HG02840 (cell line): ENCODE results near the gene MEOX2.

Experiments
- ATAC-seq: cut with Tn5 transposase; IDR thresholded peaks from one replicate; pipeline ENCODE4 v1.9.1; 2021; ENCODE audit warnings: mild to moderate bottlenecking, moderate library complexity, moderate number of reproducible peaks; ENCODE audit not compliant: unreplicated experiment, low FRiP score

Gene MEOX2

DNA sequence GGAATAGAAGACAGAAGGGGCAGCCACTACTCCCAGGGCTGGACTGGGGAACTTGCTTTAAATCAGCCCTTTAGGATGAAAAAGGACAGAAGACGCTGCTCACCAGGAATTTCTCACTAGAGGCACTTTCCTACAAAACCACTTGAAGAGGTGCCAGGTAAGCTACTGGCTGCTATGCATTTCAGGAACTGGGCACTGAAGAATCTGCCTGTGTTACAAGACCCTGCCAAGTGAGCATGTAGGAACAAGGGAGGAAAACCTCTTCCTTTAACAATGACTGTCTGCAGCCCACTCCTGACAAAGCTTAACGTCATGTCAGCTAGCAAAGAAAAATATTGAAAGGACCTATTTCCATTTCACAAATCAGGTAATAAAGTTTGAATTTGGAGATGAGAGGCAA, 118.8 kb downstream of the MEOX2 start:
- ATAC-seq = no peak

DNA sequence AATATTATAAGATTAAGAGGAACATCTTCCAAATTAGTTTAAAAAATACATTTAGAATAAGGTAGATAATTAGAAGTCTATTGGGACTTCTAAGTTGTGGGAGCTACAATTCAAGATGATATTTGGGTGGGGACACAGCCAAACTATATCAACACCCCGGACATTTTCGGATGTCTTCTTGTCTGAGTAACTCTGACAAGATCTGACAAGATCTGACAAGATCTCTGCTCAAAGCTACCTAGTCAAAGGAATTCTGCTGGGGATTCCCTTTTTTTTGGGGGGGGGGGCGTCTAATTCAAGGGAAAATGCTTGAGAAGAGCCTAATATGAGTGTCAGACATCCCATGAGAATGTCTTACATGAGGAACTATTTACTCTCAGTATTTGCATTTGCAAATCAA, 119.4 kb downstream of the MEOX2 start:
- no peak for ATAC-seq

DNA sequence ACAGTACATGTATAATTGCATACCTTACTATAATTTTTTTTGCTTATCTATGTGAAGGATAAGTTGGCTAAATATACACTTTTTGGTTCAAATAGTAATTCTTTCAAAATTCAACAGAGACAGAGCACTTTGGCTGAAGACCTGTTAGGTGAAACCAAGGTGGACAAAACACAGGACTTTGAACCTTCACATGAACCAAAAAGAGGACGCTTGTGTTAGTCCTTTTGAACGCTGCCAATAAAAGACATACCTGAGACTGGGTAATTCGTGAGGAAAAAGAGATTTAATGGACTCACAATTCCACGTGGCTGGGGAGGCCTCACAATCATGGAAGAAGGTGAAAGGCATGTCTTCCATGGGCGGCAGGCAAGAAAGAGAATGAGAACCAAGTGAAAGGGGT, 120.0 kb downstream of the MEOX2 start:
- ATAC-seq = no peak

DNA sequence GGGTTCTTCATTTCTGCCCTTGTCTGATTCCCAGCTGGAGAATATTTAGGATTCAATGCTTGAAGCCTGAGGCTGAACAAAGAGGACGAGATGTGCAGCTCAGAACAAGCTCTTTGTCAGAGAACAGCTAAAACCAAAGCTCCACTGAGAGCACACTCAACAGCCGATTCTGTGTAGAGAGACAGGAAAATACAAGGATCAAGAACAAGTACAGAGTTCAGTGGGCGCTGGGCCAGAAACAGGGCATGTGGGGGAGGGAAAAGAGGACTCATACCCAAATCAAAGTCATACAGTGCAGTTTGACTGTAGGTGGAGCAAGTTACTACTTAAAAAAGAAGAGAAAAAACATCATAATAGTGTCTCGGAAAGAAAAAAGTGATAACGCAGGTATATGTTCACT, 124.6 kb downstream of the MEOX2 start, which contains the start of gene AGMO:
AGMO (minus strand) TSS at position 181 of the 400 bp plus-strand sequence.
- ATAC-seq = no peak
